ENCODE data around the gene ARHGAP15. TPM values are rescaled to one million over a fixed set of nuclear protein-coding genes. Genes with fewer than 3 reads are reported as not detected.

ARHGAP15 gene
- total and polyA plus RNA-seq, 10 donors, result 55.8 to 219 (median 130) TPM

DNA sequence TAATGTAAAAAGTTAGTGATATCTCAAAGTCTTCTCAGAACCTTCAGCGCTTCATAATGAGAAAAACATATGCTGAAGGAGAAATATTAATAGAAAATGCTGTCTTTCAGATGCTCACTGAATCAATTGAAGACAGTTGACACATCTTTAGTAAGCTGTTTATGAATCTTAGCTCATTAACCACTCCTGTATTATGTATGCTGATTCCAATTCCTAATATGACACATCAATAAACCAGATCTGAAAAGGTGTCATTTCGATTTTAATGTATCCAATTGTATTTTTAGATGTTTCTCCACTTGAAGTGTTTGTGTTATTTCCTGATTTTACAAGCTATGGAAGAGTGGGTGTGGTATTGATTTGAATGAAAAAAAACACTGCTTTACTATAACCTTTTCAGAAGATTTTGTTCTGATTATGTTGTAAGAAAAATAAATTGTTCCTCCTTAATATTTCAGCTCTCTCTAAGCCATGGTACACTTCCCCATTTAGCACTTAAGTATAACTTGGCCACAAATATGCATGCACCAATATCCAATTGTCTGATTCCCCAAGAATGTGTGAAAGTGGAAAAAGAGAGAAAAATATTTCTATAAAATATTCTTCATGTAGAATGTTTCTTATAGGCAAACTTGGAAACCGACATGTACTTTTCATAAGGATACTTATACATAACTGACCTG lies 569.8 kb downstream of the ARHGAP15 start:
- no peak overlapping the region for H3K4me3 ChIP-seq
- H3K36me3 ChIP-seq, result peaks cover 0 to 28% (median 9%) of the 10 kb centered on the region in 6 donors
- intact Hi-C loops (cut with DNase I; ENCODE audit: low total_unique reads), result no loop called here
- H3K27me3 ChIP-seq (replicated peaks in 1 of 7), result no peaks in the 10 kb centered on the region
- no peak overlapping the region for H3K27ac ChIP-seq
- 67 to 79% (median 74%) methylated on average over 3 of the region's 3 CpGs for WGBS, 5 donors
- no peak for TF ChIP-seq POLR2AphosphoS5 (IDR thresholded peaks at IDR 0.05)
- no peak for TF ChIP-seq POLR2A (IDR thresholded peaks at IDR 0.05)
- TF ChIP-seq, protein P1, sequence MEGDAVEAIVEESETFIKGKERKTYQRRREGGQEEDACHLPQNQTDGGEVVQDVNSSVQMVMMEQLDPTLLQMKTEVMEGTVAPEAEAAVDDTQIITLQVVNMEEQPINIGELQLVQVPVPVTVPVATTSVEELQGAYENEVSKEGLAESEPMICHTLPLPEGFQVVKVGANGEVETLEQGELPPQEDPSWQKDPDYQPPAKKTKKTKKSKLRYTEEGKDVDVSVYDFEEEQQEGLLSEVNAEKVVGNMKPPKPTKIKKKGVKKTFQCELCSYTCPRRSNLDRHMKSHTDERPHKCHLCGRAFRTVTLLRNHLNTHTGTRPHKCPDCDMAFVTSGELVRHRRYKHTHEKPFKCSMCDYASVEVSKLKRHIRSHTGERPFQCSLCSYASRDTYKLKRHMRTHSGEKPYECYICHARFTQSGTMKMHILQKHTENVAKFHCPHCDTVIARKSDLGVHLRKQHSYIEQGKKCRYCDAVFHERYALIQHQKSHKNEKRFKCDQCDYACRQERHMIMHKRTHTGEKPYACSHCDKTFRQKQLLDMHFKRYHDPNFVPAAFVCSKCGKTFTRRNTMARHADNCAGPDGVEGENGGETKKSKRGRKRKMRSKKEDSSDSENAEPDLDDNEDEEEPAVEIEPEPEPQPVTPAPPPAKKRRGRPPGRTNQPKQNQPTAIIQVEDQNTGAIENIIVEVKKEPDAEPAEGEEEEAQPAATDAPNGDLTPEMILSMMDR (IDR thresholded peaks at IDR 0.05 in 8 of 11, conservative IDR thresholded peaks at IDR 0.05 in 3 of 11), result no peak
- H3K4me1 ChIP-seq, result peaks cover 0 to 16% (median 0%) of the 10 kb centered on the region in 6 donors
- H3K9me3 ChIP-seq, result no peaks in the 10 kb centered on the region
- no peak for DNase-seq

DNA sequence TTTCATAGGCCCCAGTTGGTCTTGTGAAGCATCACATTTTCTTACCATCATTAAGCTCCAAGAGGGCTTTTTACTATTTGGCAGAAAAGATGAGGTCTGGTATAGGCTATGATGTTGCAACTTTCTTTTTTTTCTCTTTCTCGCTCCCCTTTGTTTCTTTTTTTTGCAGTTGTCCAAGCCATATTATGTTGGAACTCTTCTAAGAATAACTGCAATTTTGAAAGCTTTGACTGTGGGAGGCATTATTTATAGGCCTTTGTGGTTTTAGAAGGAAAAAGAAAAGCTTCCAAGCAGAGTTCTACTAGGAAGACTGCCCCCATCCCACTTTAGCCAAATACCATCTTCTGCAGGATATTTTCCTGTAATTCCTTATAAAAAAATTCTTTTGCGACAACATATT lies 571.6 kb downstream of the ARHGAP15 start:
- WGBS, 5 donors, result 76 to 85% (median 82%) methylated on average over 2 of the region's 2 CpGs
- peak overlapping the region in 1 of 8 donors; percentile 20 for H3K27ac ChIP-seq
- peaks cover 0 to 46% (median 19%) of the 10 kb centered on the region in 6 donors for H3K36me3 ChIP-seq
- TF ChIP-seq POLR2A (IDR thresholded peaks at IDR 0.05), result no peak
- TF ChIP-seq POLR2AphosphoS5 (IDR thresholded peaks at IDR 0.05), result no peak
- TF ChIP-seq, protein P1 (IDR thresholded peaks at IDR 0.05 in 8 of 11, conservative IDR thresholded peaks at IDR 0.05 in 3 of 11), result no peak
- intact Hi-C loops (cut with DNase I; ENCODE audit: low total_unique reads), result no loop called here
- peaks cover 0 to 21% (median 2%) of the 10 kb centered on the region in 6 donors for H3K4me1 ChIP-seq
- no peaks in the 10 kb centered on the region for H3K27me3 ChIP-seq (replicated peaks in 1 of 7)
- no peaks in the 10 kb centered on the region for H3K9me3 ChIP-seq
- no peak overlapping the region for H3K4me3 ChIP-seq
- DNase-seq, result no peak

DNA sequence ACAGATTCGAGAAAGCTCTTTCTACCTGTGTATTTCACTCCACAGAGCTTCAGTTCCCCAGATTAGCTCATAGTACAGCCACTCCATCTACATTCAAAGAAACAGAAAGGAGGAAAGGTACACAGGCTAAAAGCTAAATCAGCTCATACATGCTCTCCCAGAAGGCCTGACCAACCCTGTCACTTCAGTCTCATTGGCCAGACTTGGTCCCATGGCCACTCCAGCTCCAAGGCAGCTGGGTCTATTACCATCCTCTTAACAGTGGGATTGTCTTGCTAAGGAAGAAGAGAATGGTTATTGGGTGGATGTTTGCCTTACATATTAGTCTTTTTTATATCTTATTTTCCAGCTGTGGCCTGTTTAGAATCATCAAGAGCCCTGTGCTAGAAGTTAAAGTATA lies 572.6 kb downstream of the ARHGAP15 start:
- Histone ChIP-seq H3K36me3 (peaks cover 0 to 55% (median 23%) of the 10 kb centered on the region in 6 donors), H3K4me1 (peaks cover 0 to 21% (median 2%) of the 10 kb centered on the region in 6 donors), H3K4me3 (no peak overlapping the region), H3K27me3 (replicated peaks in 1 of 7) (no peaks in the 10 kb centered on the region), H3K27ac (peak overlapping the region in 5 of 8 donors; percentile 4 to 30 (median 17)), H3K9me3 (no peaks in the 10 kb centered on the region)
- TF ChIP-seq POLR2A (IDR thresholded peaks at IDR 0.05) (no peak), POLR2AphosphoS5 (IDR thresholded peaks at IDR 0.05) (no peak)
- TF ChIP-seq, protein P1 (IDR thresholded peaks at IDR 0.05 in 8 of 11, conservative IDR thresholded peaks at IDR 0.05 in 3 of 11), result no peak
- DNase-seq, result no peak
- intact Hi-C loops (cut with DNase I; ENCODE audit: low total_unique reads), result no loop called here
- 87 to 97% (median 91%) methylated on average over 1 of the region's 1 CpG for WGBS, 5 donors

DNA sequence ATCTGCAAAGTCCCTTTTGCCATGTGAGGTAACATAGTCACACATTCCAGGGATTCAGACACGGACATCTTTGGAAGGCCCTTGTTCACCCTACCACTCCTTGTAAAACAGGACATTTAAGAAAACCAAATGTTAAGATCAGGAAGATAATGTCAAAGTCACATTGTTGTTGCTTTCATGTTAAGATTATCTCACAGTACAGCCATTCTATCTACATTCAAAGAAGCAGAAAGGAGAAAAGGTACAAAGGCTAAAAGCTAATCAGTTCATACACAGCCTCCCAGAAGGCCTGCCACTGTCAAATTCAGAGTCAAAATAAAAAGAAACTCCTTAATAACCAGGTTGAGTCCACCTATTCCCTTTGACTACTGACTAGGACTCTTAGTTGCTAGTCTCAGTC lies 573.7 kb downstream of the ARHGAP15 start:
- no peaks in the 10 kb centered on the region for H3K9me3 ChIP-seq
- intact Hi-C loops (cut with DNase I; ENCODE audit: low total_unique reads), result no loop called here
- H3K4me1 ChIP-seq, result peaks cover 0 to 21% (median 2%) of the 10 kb centered on the region in 6 donors
- TF ChIP-seq, protein P1 (IDR thresholded peaks at IDR 0.05 in 8 of 11, conservative IDR thresholded peaks at IDR 0.05 in 3 of 11), result no peak
- no peak for TF ChIP-seq POLR2A (IDR thresholded peaks at IDR 0.05)
- TF ChIP-seq POLR2AphosphoS5 (IDR thresholded peaks at IDR 0.05), result no peak
- H3K27ac ChIP-seq, result no peak overlapping the region
- no peaks in the 10 kb centered on the region for H3K27me3 ChIP-seq (replicated peaks in 1 of 7)
- peaks cover 0 to 66% (median 25%) of the 10 kb centered on the region in 6 donors for H3K36me3 ChIP-seq
- no peak overlapping the region for H3K4me3 ChIP-seq
- WGBS, 5 donors, result 76 to 93% (median 90%) methylated on average over 1 of the region's 1 CpG
- DNase-seq, result no peak

All from spleen (tissue), 11 donors.